Neural progenitor cell (in vitro differentiated cells): ENCODE data around the gene NOX5. TPM values are rescaled to one million over a fixed set of nuclear protein-coding genes. Genes with fewer than 3 reads are reported as not detected.
A peak's percentile ranks its signal among the peaks of the same experiment; 100 is the strongest.

Experiments
- DNase-seq: peaks from one replicate; pipeline ENCODE4 v3.0.0-alpha.2; 2016; ENCODE audit warnings: low spot score
- H2AFZ ChIP-seq: fragments of 200-600 bp; sonication (generic); replicated peaks from 2 replicates; pipeline ENCODE4 v1.6.1; 2016; ENCODE audit warnings: antibody characterized with exemption
- H3F3A ChIP-seq: fragments of 200-600 bp; sonication (generic); 2 replicates; pipeline ENCODE4 v1.6.1; 2016; ENCODE audit warnings: antibody characterized with exemption, low read depth
- H3K27ac ChIP-seq: fragments of 200-600 bp; sonication (generic); 2 replicates; pipeline ENCODE4 v1.5.1; 2016; ENCODE audit warnings: mild to moderate bottlenecking
- H3K27me3 ChIP-seq: fragments of 200-600 bp; sonication (generic); 2 replicates; pipeline ENCODE4 v1.6.1; 2016; ENCODE audit warnings: mild to moderate bottlenecking, moderate library complexity
- H3K36me3 ChIP-seq: fragments of 200-600 bp; sonication (generic); 2 replicates; pipeline ENCODE4 v1.5.1; 2016
- H3K4me1 ChIP-seq: fragments of 200-600 bp; sonication (generic); 2 replicates; pipeline ENCODE4 v1.6.1; 2016; ENCODE audit warnings: mixed run types
- H3K4me2 ChIP-seq: fragments of 200-600 bp; sonication (generic); 2 replicates; pipeline ENCODE4 v1.6.1; 2016
- H3K4me3 ChIP-seq: fragments of 200-600 bp; sonication (generic); 2 replicates; pipeline ENCODE4 v1.5.1; 2016
- H3K79me2 ChIP-seq: fragments of 200-600 bp; sonication (generic); 2 replicates; pipeline ENCODE4 v1.6.1; 2016; ENCODE audit warnings: low read depth
- H3K9ac ChIP-seq: fragments of 200-600 bp; sonication (generic); 2 replicates; pipeline ENCODE4 v1.6.1; 2016
- H3K9me3 ChIP-seq: fragments of 200-600 bp; sonication (generic); 2 replicates; pipeline ENCODE4 v1.5.1; 2016; ENCODE audit warnings: low read depth
- H4K20me1 ChIP-seq: fragments of 200-600 bp; sonication (generic); 2 replicates; pipeline ENCODE4 v1.6.1; 2016; ENCODE audit warnings: low read depth
- H3K27ac Mint-ChIP-seq: 3 replicates; pipeline ENCODE4 v1.8.0; 2021; ENCODE audit warnings: mixed read lengths
- H3K27me3 Mint-ChIP-seq: 2 replicates; pipeline ENCODE4 v1.8.0; 2022; ENCODE audit warnings: low read depth, mild to moderate bottlenecking, inconsistent platforms, moderate library complexity, mixed read lengths; ENCODE audit not compliant: insufficient read depth
- H3K36me3 Mint-ChIP-seq: 3 replicates; pipeline ENCODE4 v1.8.0; 2021; ENCODE audit warnings: mixed read lengths
- H3K4me1 Mint-ChIP-seq: 3 replicates; pipeline ENCODE4 v1.8.0; 2021; ENCODE audit warnings: mixed read lengths
- H3K4me3 Mint-ChIP-seq: 3 replicates; pipeline ENCODE4 v1.8.0; 2021; ENCODE audit warnings: mild to moderate bottlenecking, moderate library complexity, mixed read lengths
- H3K9me3 Mint-ChIP-seq: 3 replicates; pipeline ENCODE4 v1.8.0; 2020; ENCODE audit warnings: mixed read lengths
- EZH2 ChIP-seq: fragments of 200-600 bp; sonication (generic); IDR thresholded peaks from 2 replicates; pipeline ENCODE4 v1.6.1; 2017; ENCODE audit warnings: antibody characterized with exemption, mild to moderate bottlenecking, moderate library complexity
- EZH2phosphoT487 ChIP-seq: fragments of 200-600 bp; sonication (generic); IDR thresholded peaks from 2 replicates; pipeline ENCODE4 v1.6.1; 2017; ENCODE audit warnings: antibody characterized with exemption
- total RNA-seq: library from RNA; depleted of rRNA; stranded (reverse); fragments of >200 nt; gene quantifications from 2 replicates; pipeline ENCODE4 v1.2.3, GENCODE V29; 2015; ENCODE audit warnings: low replicate concordance
- TF ChIP-seq, protein P1 (sequence below): fragments of 200-600 bp; sonication (generic); IDR thresholded peaks from 2 replicates; pipeline ENCODE4 v1.5.1; 2017; ENCODE audit warnings: antibody characterized with exemption, mild to moderate bottlenecking

NOX5 gene
- total RNA-seq, 1 donor from 2014 or later = not detected

DNA sequence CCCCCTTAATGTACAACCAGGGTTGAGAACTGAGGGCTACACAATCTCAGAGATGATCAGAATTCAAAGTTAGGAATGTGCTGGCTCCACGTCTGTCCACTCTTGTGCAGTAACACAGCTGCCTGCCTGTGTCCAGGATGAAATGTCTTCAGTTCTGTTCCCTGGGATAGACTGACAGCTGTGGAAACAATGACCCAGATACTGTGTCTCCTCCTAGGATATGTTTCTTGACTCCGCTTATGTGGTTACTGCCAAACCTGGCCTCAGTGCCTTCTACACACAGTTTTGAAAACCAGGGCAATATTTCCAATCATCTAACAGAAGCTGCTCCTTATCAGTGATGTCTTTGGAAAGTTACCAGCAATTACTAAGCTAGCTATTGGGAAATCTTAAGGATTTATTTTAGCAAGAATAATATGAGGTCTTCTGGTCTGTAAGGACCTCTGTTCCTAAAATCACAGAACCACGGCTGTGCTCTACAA, 67.6 kb downstream of the NOX5 start:
- DNase-seq = no peak
- Mint-ChIP-seq H3K27me3 (peaks cover 26% of the 10 kb centered on the region), H3K4me3 (no peak overlapping the region), H3K9me3 (no peaks in the 10 kb centered on the region), H3K36me3 (no peaks in the 10 kb centered on the region), H3K4me1 (peaks cover 48% of the 10 kb centered on the region), H3K27ac (no peak overlapping the region)
- Histone ChIP-seq H3K4me3 (no peak overlapping the region), H3K79me2 (no peaks in the 10 kb centered on the region), H4K20me1 (no peaks in the 10 kb centered on the region), H3K4me2 (no peak overlapping the region), H3K9ac (no peak overlapping the region), H3F3A (peaks cover 21% of the 10 kb centered on the region), H3K27ac (no peak overlapping the region), H3K27me3 (peaks cover 55% of the 10 kb centered on the region), H3K9me3 (no peaks in the 10 kb centered on the region), H2AFZ (no peak overlapping the region), H3K4me1 (peaks cover 29% of the 10 kb centered on the region), H3K36me3 (no peaks in the 10 kb centered on the region)
- TF ChIP-seq EZH2phosphoT487 (no peak), EZH2 (no peak)
- TF ChIP-seq, protein P1, sequence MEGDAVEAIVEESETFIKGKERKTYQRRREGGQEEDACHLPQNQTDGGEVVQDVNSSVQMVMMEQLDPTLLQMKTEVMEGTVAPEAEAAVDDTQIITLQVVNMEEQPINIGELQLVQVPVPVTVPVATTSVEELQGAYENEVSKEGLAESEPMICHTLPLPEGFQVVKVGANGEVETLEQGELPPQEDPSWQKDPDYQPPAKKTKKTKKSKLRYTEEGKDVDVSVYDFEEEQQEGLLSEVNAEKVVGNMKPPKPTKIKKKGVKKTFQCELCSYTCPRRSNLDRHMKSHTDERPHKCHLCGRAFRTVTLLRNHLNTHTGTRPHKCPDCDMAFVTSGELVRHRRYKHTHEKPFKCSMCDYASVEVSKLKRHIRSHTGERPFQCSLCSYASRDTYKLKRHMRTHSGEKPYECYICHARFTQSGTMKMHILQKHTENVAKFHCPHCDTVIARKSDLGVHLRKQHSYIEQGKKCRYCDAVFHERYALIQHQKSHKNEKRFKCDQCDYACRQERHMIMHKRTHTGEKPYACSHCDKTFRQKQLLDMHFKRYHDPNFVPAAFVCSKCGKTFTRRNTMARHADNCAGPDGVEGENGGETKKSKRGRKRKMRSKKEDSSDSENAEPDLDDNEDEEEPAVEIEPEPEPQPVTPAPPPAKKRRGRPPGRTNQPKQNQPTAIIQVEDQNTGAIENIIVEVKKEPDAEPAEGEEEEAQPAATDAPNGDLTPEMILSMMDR = no peak

DNA sequence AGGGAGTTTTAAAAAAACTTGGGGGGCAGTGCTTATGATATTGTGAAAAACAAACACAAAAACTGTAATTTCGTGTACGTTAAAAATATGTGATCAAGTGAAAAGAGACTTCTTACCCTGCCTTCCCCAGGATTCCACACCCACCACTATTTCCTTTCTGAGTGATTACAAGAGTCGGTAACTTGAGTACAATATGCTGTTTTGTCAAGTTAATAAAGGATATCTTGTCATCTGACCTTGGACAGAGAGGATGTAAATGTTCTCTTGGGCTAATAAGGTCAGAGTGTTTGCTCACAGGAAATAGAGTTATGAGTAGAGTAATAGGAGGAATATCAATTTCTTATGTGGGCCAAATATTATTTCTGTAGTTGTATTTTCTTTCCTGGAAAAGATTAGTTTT, 68.1 kb downstream of the NOX5 start:
- H3K36me3 ChIP-seq = no peaks in the 10 kb centered on the region
- H3K27me3 ChIP-seq = peaks cover 59% of the 10 kb centered on the region
- DNase-seq = no peak
- Mint-ChIP-seq H3K27ac (no peak overlapping the region), H3K4me3 (no peak overlapping the region), H3K27me3 (peaks cover 30% of the 10 kb centered on the region), H3K9me3 (no peaks in the 10 kb centered on the region), H3K36me3 (no peaks in the 10 kb centered on the region), H3K4me1 (peaks cover 53% of the 10 kb centered on the region)
- H3F3A ChIP-seq = peaks cover 26% of the 10 kb centered on the region
- no peak for TF ChIP-seq EZH2phosphoT487
- TF ChIP-seq EZH2 = no peak
- TF ChIP-seq, protein P1 = no peak
- no peaks in the 10 kb centered on the region for H4K20me1 ChIP-seq
- no peak overlapping the region for H2AFZ ChIP-seq
- no peaks in the 10 kb centered on the region for H3K79me2 ChIP-seq
- H3K4me1 ChIP-seq = peaks cover 34% of the 10 kb centered on the region
- H3K4me2 ChIP-seq = no peak overlapping the region
- H3K4me3 ChIP-seq = no peak overlapping the region
- H3K27ac ChIP-seq = no peak overlapping the region
- no peaks in the 10 kb centered on the region for H3K9me3 ChIP-seq
- no peak overlapping the region for H3K9ac ChIP-seq

DNA sequence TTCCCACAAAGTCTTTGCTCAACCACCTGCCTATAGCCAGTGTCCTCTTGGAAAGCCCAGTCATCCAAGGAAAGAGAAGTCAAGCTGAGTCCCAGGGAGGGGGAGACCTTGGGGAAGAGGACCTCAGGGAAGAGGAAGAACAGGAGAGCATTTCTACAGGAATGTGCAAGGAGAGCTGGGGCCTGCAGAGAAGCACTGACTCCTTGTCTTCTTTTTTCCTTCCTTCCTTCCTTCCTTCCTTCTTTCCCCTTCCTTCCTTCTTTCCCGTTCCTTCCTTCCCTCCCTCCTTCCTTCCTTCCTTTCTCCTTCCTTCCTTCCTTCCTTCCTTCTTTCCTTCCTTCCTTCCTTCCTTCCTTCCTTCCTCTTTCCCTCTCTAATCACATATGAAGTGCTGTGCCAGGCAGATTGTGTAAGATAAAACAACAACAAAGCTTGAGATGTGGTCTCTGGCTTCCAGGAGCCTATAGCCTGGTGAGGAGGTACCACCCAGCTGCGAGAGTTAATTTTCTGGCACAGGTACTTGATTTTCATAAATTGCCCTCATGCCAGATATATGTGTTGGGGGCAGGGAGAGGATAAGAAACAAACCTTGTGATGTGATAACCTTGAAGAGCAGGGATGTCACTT, 70.0 kb downstream of the NOX5 start:
- H3K27me3 ChIP-seq = peaks cover 79% of the 10 kb centered on the region
- no peak overlapping the region for H2AFZ ChIP-seq
- peaks cover 45% of the 10 kb centered on the region for H3K27me3 Mint-ChIP-seq
- H3K4me3 Mint-ChIP-seq = peak overlapping the region; percentile 56
- no peak for TF ChIP-seq EZH2phosphoT487
- no peak for TF ChIP-seq EZH2
- TF ChIP-seq, protein P1 = no peak
- H3K4me1 Mint-ChIP-seq = peaks cover 66% of the 10 kb centered on the region
- H3K36me3 ChIP-seq = no peaks in the 10 kb centered on the region
- no peaks in the 10 kb centered on the region for H3K9me3 Mint-ChIP-seq
- H3K79me2 ChIP-seq = no peaks in the 10 kb centered on the region
- no peak overlapping the region for H3K27ac Mint-ChIP-seq
- peaks cover 53% of the 10 kb centered on the region for H3K4me1 ChIP-seq
- no peak overlapping the region for H3K4me2 ChIP-seq
- no peak overlapping the region for H3K4me3 ChIP-seq
- H3K27ac ChIP-seq = no peak overlapping the region
- DNase-seq = no peak
- no peak overlapping the region for H3K9ac ChIP-seq
- H3K9me3 ChIP-seq = no peaks in the 10 kb centered on the region
- H3K36me3 Mint-ChIP-seq = no peaks in the 10 kb centered on the region
- no peaks in the 10 kb centered on the region for H4K20me1 ChIP-seq
- peaks cover 33% of the 10 kb centered on the region for H3F3A ChIP-seq
